HG03135 (cell line): ENCODE results near the gene OR51E2.

ENCODE experiments used
- ATAC-seq: cut with Tn5 transposase; IDR thresholded peaks from one replicate; pipeline ENCODE4 v1.9.1; 2021; ENCODE audit warnings: mild to moderate bottlenecking, moderate library complexity; ENCODE audit not compliant: unreplicated experiment

Gene OR51E2

GRCh38 chr11:4664183-4664582 lies 33.5 kb downstream of the OR51E2 start:
- ATAC-seq = no peak

GRCh38 chr11:4662876-4663275 lies 34.8 kb downstream of the OR51E2 start:
- ATAC-seq = no peak

GRCh38 chr11:4658629-4659445 lies 38.8 kb downstream of the OR51E2 start:
- no peak for ATAC-seq

- peak; percentile 59 for ATAC-seq
Observed at GRCh38 chr11:4654635-4655369, 42.9 kb downstream of the OR51E2 start.

- no peak for ATAC-seq
Observed at GRCh38 chr11:4647766-4648165, 49.9 kb downstream of the OR51E2 start.

GRCh38 chr11:4645974-4646373 lies 51.7 kb downstream of the OR51E2 start:
- ATAC-seq = no peak

- ATAC-seq = no peak
Observed at GRCh38 chr11:4644233-4644632, 53.4 kb downstream of the OR51E2 start.

GRCh38 chr11:4643682-4644081 lies 54.0 kb downstream of the OR51E2 start, which contains the start of gene OR51E1:
OR51E1 (plus strand) TSS chr11:4643982; CDS start chr11:4652527, 8,545 bp downstream.
- no peak for ATAC-seq

- ATAC-seq = no peak
Observed at GRCh38 chr11:4643076-4643475, 54.6 kb downstream of the OR51E2 start.

GRCh38 chr11:4642043-4642442 lies 55.6 kb downstream of the OR51E2 start:
- ATAC-seq = no peak

GRCh38 chr11:4641501-4641900 lies 56.2 kb downstream of the OR51E2 start:
- no peak for ATAC-seq

GRCh38 chr11:4639931-4640330 lies 57.7 kb downstream of the OR51E2 start:
- no peak for ATAC-seq

- ATAC-seq = no peak
Observed at GRCh38 chr11:4637662-4638047, 60.0 kb downstream of the OR51E2 start.

- peak; percentile 97 for ATAC-seq
Observed at GRCh38 chr11:4636962-4637661, 60.5 kb downstream of the OR51E2 start, which contains the start of gene OR51D1. OR51D1 (plus strand) TSS chr11:4637477; CDS start chr11:4639791, 2,314 bp downstream.

GRCh38 chr11:4636136-4636535 lies 61.5 kb downstream of the OR51E2 start:
- no peak for ATAC-seq
